Forelimb muscle (tissue), 1 donor: ENCODE measurements around the gene SYCP3. TPM values are rescaled to one million over a fixed set of nuclear protein-coding genes. Genes with fewer than 3 reads are reported as not detected.
"Not testable (repeated sequence)": the region's sequence is repeated elsewhere in the genome, so short reads cannot be mapped to it uniquely, and the experiment has no call there.

Experiments
- DNase-seq: peaks from one replicate; pipeline ENCODE4 v3.0.0-alpha.2; 2013; ENCODE audit warnings: low read depth
- polyA plus RNA-seq: library from polyadenylated mRNA; unstranded; fragments of 120-200 nt; gene quantifications from one replicate; pipeline ENCODE4 v1.2.1, GENCODE V29; 2013; ENCODE audit not compliant: insufficient read length

Gene SYCP3
- polyA plus RNA-seq, 1 donor, result 0.46 TPM

DNA sequence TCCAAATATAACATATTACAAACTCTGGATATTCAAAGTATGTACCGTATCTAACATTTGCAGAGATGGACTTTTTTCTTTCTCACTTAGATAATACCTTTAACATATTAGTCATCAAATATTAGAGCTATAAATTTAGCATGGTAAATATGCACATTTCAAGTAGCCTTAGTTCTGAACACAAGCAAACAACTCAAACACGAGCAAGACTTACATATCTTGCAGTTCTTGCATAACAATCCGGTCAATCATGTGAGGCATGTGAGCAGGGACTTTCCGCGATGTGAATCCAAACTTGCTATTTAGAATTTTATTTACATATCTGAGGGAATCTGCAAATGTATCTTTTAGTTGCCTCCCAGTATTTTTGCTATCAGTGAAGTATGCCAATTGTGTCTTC, 22.1 kb upstream of the SYCP3 start:
- DNase-seq, result no peak

DNA sequence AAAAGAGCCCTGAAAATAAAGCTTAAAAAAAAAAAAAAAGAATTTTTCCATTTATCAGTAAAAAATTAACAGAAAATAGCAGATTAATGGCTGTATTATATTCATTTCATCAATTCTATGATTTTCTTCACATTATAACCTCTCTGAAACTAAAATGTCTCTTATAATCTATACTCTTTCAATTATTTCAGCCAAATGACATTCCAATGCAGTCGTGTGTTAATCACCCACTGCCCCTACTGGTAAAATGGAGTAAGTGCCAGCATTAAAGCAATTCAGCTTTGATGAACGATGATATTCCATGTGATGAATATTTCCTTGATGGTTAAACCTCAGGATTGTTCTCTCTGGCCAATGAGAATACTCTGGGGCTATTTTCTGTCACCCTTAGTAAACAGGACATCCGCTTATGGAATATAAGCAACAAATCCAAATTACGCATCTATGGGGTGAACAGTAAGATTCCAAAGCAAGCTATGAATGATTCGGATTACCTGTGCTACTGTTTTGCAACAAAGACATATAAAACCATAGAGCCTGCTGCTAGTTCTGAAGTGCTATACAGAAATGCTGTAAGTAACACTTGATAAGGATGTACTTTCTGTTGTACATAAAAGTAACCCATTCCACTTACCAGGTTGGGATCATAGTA, 20.3 kb upstream of the SYCP3 start:
- no peak for DNase-seq

DNA sequence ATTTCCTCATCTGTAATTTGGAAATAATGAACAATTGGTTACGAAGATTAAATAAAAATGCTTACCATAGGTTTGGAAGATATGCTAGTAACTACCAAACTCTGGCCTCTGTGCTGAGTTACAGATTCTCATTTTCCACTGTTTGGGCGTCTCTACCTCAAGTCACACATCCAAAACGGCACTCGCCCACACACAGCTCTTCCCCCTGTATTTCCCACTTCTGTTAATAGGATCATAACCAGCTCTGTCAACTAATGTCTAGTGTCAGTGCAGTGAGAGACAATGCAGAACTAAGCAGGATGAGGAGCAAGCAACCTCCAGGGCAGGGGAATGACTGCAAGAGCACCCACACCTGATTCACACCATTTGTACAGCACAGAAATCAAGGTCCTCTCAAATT, 10.9 kb upstream of the SYCP3 start:
- DNase-seq, result no peak

DNA sequence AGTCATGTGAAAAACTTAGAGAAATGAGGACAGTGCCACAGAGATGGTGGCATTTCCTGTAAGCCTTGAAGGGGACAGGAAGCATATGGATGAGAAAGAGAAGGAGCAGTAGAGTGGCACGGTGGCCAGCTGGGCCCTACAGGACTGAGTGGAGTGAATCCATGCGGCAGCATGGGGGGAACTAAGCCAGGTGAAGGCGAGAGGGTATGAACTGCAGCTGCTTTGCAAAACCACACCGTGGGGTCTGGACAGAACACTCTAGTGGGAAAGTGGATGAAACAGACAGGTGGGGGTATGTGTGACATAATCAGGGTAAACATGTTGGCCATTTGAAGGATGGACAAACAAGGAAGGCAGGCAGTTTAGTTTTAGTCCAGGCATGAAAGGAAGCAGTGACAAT, 10.4 kb upstream of the SYCP3 start:
- no peak for DNase-seq

DNA sequence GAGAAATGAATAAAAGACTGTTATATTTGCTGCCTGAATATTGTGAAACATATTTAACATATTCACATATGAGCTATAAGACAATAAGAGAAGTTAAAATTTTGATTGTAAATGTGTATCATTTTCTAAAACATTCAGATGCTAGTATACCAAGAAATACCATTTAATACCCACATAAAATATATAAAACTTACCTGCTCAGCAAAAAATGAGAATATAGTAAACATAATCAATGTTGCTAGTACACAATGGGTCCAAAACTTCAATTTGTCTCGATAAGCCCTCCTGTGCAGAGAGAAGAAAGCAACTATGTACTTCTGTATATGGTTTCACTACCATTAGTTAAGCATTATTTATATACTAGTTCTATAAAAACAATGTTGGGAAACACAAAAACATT, 9.6 kb upstream of the SYCP3 start:
- DNase-seq, result no peak

DNA sequence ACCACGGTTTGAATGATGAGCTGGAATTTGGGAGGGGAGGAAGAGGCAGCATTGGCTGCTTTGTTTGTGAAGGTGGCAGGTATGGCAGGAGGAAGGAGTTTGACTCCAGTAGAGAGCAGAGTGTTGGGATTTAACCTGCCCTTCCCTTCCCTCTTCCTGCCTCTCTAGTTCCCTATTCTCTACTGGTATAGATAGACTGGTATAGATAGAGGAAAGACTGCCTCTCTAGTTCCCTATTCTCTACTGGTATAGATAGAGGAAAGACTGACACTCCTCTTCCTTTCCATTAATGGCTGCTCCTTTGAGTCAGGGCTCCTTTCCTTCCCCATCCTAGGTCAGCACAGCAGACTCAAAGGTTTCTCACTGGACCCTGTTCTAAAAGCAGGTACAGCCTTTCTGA, 8.4 kb upstream of the SYCP3 start:
- DNase-seq, result no peak

DNA sequence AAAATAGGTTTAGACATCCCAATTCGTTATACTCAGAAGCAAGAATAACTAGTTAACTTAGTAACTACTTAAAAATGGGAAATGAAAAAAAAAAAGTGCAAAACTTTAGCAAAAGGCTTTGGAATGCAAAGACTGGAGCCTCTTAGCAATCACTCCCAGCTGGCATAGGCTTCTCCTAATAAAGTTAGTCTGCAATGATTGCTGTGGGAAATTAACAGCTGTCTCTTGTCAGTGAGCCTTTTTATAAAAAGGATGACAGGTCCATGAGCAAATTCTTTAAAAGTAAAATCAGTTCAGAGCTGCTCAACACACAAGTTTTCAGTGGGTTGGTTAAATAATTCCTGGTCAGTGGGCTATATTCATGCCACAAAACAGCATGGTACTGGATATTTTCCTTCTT, 7.4 kb upstream of the SYCP3 start:
- no peak for DNase-seq

DNA sequence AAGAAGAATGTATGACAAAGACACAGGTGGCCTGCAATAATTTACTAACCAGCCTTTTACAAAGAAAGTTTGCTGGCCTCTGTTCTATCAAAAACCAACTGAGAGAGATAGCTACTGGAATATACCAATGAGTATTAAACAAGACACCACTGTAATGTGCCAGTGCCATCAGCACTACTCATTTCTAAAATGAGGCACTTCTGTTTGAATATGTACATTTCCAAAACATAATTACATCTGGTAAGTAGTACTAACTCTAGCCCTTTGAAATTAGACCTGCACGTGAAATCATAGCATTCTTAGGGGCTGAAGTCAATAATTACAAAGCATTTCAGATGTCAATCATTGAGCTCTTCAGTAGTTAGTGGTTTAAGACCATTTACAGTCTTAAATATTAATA, 6.9 kb upstream of the SYCP3 start:
- no peak for DNase-seq

DNA sequence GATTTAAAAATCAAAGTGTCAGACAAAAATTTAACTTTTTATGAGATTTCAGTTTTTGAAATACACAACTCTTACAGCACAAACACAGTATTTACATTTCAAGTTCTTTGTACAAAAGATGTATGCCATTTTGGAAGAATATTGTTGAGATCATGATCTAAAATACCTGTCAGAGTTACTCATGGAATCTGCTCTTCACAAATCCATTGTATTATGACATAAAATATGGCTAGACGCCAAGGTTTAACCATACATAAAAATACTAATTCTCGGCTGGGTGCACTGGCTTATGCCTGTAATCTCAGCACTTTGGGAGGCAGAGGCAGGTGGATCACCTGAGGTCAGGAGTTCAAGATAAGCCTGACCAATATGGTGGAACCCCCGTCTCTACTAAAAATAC, 6.2 kb upstream of the SYCP3 start:
- no peak for DNase-seq

DNA sequence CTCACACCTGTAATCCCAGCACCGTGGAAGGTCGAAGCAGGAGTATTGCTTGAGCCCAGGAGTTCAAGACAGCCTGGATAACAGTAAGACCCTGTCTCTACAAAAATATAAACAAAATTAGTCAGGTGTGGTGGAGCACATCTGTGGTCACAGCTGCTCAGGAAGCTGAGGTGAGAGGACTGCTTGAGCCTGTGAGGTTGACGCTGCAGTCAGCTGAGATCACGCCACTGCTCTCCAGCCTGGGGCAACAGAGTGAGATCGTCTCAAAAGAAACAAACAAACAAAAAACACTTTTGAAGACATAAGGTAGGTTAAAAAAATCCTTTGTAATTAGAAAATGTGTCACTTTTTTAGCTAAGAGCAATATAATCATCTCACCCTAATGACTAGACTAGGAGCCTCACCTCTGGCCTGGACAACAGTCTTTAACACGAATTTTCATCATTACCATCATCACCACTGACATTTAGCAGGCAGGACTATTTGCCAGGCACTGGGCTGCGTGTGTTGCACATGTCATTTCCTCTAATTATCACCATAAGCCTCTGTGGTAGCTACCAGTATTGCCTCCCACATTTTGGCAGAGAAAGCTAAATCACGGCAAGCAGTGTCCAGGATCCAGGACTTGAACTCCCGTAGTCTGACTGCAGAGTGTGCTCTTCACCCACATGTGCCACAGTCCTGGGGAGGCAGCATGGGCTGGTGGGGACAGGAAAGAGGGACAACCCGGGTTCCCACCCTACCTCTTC, 4.6 kb upstream of the SYCP3 start:
- no peak for DNase-seq

DNA sequence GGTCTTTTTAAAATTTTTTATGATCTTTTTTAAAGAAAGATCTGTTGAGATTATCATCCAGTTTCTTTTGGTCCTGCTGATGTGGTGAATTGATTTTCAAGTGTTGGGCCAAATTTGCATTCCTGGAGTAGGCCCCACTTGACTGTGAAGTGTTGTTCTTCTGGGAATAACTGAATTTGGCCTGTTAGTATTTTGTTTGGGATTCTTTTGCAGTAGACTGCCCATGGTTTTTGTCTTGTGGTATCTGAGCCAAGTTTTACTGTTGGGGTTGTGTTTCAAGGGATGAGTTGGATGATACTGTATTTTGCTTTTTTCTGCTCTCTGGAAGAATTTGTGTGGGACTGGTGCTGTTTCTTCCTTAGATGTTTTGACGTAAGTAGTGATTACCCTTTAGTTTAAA, 4.0 kb upstream of the SYCP3 start:
- no peak for DNase-seq

DNA sequence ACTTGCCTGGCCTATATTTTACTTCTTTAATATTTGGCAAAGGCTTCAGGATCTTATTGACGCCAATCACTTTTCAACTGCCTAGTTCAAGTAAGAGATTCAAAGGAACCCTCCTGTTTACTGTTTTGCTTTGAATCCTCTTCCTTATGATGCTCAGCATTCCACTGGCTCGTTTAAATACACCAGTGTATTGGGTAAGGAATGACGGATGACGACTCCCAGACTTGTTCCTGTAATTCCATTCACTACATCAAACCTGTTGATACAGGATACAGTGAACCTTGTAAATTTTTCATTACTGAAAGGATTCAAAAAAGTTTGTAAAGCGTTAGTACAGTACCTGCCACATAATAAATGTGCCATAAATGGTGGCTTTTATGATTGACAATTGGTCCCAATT, 1.7 kb upstream of the SYCP3 start:
- DNase-seq, result no peak

DNA sequence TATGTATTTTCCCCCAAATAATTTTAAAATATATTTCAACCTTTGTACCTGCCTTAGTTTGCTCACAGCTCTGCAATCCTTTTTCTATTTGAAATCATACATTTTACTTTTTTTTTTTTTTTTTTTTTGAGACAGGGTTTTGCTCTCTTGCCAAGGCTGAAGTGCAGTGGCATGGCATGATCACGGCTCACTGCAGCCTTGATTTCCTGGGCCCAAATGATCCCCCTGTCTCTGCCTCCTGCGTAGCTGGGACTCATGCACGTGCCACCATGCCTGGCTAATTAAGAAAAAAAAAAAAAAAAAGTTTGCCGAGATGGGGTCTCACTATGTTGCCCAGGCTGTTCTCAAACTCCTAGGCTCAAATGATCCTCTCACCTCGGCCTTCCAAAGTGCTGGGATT, 1.3 kb upstream of the SYCP3 start:
- no peak for DNase-seq

DNA sequence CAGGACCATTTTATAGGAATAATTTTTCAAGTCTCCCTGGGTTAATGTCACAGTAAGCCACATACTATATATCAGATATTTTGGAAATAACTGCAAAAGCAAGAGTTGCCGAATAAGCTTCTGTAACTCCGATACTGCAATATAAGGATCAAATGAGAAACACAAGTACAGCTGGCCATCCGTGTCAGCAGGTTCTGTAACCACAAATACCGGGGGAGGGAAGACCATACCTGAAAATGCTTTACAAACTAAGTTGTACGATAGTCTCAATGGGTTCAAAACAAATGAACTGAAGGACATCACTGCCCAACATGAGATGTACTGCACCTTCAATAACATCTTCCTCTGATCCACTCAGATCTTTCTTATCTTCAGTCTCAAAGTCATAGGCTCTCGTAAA, 1.8 kb downstream of the SYCP3 start:
- no peak for DNase-seq

DNA sequence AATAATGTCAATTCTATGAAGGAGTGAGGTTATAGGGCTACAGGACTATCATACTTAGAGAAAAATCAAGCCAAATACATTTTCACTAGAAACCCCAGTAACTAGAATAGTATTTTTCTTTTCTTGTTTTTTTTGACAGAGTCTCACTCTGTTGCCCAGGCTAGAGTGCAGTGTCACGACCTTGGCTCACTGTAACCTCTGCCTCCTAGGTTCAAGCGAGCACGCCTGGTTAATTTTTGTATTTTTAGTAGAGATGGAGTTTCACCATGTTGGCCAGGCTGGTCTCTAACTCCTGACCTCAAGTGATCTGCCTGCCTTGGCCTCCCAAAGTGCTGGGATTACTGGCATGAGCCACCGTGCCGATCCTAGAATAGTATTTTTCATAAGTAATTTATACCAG, 4.8 kb downstream of the SYCP3 start:
- DNase-seq, result not testable (repeated sequence)

DNA sequence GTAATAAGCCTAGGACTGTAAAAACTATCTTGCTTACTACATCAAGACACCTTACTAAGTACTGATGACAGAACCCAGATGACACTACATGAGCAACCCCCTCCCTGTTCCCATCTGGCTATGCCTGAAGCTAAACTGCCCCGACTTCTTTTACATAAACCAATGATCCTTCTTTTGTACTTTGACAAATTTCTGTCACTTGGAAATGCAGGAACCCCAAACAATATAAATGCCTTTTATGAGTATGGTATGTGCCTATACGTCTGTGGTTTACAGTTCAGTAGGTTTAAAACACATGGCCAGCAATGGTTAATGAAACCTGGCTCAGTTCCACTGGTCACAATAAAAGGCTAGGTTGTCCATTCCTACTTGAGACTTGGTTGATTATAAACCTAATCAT, 6.1 kb downstream of the SYCP3 start:
- DNase-seq, result no peak

DNA sequence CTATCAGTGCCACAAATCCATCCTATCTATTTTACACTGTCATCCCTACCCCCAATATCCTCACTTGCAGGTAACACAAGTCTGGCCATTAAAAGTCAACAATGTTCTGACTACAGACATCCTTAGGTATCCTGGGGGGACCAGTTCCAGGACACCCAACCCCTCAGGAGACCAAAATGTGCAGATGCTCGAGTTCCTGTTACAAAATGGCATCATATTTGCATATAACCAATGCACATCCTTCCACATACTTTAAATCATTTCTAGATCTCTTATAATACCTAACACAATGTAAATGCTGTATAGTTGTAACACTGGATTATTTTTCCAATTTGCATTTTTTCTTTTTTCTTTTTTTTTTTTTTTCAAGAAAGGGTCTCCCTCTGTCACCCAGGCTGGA, 6.9 kb downstream of the SYCP3 start:
- DNase-seq, result no peak

DNA sequence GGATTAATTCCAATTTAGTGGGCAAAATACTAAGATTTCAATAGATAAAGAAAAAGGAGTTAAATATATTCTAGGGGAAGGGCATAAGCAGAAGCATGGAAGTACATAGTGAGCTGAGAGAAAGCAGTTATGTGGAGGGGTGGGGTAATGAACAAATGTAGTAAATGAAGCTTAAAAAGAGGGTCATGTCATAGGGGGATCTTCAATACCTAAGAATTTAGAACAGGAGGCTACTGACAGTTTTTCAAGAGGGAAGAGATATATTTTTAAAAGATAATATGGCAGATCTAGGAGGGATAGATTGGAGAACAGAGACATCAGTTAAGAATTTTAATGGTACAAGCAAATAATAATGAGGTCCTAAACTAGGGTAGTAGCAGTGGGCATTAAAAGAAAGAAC, 9.4 kb downstream of the SYCP3 start:
- no peak for DNase-seq

DNA sequence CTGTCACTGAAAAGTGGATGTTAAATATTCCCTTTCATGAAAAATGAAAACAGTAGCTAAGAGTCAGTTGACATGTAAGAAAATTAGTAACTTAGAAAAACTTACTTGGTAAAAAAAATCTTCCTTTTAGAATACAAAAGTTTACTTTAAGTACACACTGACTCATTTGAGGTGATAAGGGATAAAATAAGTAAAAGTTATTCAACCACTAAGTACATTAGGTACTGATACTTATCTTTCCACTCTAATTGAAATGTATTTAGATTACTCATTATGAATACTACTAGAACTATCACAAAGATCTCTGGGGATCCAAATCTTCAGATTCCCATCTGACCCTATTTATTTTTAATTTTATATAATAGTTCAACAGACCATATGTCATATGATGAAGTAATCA, 12.2 kb downstream of the SYCP3 start:
- DNase-seq, result no peak

DNA sequence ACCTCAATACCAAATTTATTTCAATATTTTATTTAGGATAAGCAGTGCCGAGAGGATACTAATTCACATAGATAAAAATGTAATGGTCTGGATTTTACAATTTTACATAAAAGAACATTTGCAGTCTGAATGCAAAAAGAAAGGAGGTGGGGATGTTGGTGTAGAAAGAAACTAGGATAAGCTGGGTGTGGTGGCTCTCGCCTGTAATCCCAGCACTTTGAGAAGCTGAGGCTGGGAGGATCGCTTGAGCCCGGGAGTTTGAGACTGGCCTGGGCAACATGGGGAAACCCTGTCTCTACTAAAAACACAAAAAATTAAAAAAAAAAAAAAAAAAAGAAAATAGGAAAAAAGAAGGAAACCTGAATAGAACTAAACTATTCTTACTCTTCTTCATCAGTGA, 16.9 kb downstream of the SYCP3 start:
- DNase-seq, result no peak

DNA sequence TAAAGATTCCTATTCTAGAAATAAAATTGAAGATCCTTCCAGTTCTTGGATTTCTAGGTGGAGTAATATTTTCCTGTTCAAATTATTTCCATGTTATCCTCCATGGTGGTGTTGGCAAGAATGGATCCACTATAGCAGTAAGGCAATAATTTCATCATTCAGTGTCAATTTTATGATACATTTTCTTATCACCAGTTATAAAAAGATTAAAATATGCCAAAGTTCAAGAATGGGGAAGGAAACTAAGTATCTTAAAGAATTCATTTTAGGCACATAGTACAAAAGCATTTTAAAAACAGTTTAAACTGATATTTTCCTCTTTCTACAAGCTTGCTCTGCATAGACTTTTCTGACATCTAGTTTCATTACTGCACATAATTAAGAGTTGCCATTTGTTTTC, 19.1 kb downstream of the SYCP3 start:
- DNase-seq, result no peak

DNA sequence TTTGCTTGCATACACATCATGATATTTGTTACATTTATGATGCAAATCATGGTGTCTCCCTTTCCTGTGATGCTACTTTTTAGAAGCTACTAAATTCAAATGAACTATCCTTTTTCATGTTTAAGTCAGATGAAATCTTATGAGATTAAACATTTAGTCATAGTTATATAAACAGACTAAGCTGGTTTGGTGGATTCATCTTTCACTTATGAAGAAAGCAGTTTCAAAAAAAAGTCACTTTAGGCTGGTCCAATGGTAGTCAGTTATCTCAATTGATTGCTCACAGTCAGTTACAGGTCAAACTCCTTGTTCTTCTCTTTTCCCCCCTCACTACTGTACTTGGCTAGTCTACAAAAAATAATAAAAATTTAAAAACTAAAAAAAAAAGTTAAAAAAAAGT, 19.7 kb downstream of the SYCP3 start:
- DNase-seq, result no peak

DNA sequence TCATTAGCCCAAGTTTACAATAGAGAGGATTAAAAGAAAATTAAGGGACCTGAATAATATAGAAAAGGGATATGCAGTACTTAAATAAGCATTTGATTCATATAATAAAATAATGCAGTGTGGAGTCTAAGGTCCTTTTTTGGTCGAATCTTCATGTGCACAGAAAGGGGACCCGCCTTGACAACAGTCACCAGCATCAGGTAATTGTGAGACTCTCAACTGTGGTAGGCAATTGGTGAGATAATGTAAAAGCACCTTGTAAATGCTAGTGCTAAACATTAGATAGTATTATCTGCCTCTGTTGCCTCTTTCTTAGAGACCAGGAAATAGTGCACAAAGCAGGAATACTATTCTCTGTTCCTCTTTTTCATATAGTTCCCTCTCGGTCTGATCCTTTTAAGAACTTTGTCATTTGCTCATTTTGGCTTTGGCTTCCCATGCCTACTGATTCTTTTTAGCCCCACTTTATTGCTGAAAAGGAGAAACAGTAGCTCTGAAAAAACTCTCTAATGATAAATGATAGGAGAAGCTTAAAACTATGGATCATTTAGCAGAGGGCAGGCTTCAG, 24.3 kb downstream of the SYCP3 start:
- DNase-seq, result no peak

DNA sequence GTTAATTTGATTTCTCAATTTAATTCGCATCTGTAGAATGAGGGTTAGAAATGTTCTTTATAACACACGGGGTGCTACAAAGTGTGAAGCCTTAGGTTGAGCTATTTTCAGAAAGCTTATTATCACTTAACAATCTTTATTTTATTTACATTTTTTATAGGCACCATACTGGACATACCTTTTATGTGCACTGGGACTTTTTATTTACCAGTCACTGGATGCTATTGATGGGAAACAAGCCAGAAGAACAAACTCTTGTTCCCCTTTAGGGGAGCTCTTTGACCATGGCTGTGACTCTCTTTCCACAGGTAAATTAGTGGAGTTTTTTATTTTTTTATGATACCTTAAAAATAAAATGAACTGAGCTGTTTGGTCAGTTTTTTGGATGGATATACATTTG, 25.3 kb downstream of the SYCP3 start:
- no peak for DNase-seq
